ENCODE results near the gene VAV2.
"Not testable (repeated sequence)": the region's sequence is repeated elsewhere in the genome, so short reads cannot be mapped to it uniquely, and the experiment has no call there.

VAV2 gene

GRCh38 chr9:133927041-133927440 lies 65.1 kb downstream of the VAV2 start:
- no peak for DNase-seq (ENCODE audit: low read depth)
- no peak for TF ChIP-seq CTCF (conservative IDR thresholded peaks at IDR 0.05; ENCODE audit: control insufficient read depth, insufficient read depth, low read depth, low read length)
- H3K4me3 ChIP-seq (ENCODE audit: control insufficient read depth, low read depth, low read length), result no peak overlapping the region

DNA sequence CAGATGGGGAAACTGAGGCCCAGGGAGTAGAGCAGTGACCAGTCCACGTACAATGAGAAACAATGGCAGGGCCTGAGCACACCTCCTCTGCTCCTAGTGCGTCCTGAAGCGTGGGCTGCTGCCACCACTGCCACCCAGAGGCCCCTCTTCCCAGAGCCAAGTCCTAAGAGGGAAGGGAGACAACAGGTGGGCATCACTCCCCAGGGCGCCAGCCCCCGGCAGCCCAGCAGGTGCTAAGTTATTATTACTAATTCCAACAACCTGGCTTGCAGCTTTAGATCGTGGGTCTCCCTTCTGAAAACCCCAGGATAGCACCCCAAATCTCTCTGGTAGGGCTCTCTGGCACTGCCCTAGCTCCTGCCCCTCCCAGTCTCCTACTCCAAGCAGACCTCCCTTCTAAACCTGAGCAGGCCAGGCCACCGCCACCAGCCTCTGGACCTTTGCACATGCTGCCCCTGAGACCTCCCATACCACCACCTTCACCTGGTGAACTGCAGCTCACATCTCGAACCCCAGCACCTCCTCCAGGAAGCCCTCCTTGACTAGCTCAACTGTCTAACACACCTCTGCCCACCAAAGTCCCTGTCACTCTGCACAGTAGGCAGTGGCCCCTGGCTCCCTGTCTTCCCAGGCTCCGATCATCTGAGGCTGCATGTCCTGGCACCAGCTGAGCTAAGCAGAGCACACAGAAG lies 65.8 kb downstream of the VAV2 start:
- TF ChIP-seq CTCF (conservative IDR thresholded peaks at IDR 0.05; ENCODE audit: control insufficient read depth, insufficient read depth, low read depth, low read length), result no peak
- no peak overlapping the region for H3K4me3 ChIP-seq (ENCODE audit: control insufficient read depth, low read depth, low read length)
- DNase-seq (ENCODE audit: low read depth), result no peak

- DNase-seq (ENCODE audit: low read depth), result no peak
- no peak overlapping the region for H3K4me3 ChIP-seq (ENCODE audit: control insufficient read depth, low read depth, low read length)
- TF ChIP-seq CTCF (conservative IDR thresholded peaks at IDR 0.05; ENCODE audit: control insufficient read depth, insufficient read depth, low read depth, low read length), result no peak
Measured at GRCh38 chr9:133924453-133924852, 67.7 kb downstream of the VAV2 start.

DNA sequence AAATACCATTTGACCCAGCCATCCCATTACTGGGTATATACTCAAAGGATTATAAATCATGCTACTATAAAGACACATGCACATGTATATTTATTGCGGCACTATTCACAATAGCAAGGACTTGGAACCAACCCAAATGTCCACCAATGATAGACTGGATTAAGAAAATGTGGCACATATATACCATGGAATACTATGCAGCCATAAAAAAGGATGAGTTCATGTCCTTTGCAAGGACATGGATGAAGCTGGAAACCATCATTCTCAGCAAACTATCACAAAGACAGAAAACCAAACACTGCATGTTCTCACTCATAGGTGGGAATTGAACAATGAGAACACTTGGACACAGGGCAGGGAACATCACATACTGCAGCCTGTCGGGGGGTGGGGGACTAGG lies 68.5 kb downstream of the VAV2 start:
- not testable (repeated sequence) for H3K4me3 ChIP-seq (ENCODE audit: control insufficient read depth, low read depth, low read length); DNase-seq (ENCODE audit: low read depth)

- no peak for TF ChIP-seq CTCF (conservative IDR thresholded peaks at IDR 0.05; ENCODE audit: control insufficient read depth, insufficient read depth, low read depth, low read length)
- no peak for DNase-seq (ENCODE audit: low read depth)
- H3K4me3 ChIP-seq (ENCODE audit: control insufficient read depth, low read depth, low read length), result no peak overlapping the region
Measured at GRCh38 chr9:133921866-133922265, 70.3 kb downstream of the VAV2 start.

DNA sequence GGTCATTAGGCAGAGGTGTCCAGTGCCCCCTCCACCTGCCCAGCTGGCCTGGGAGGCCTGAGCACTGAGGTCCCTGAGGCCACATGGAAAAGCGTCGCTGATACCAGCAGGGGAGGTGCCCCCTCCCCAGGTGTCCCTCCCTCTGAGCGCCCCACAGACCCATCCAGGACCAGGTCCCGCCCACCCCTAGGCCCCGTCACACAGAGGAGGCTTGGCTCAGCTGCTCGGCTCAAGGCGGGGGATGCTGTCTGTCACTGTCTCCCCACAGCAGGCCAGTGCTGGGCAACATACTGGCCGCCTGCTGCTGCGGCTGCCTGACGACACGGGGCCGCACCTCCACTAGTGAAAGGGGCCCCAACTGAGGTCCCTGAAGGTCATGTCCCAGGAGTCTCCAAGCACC lies 71.7 kb downstream of the VAV2 start:
- no peak for DNase-seq (ENCODE audit: low read depth)
- TF ChIP-seq CTCF (conservative IDR thresholded peaks at IDR 0.05; ENCODE audit: control insufficient read depth, insufficient read depth, low read depth, low read length), result no peak
- H3K4me3 ChIP-seq (ENCODE audit: control insufficient read depth, low read depth, low read length), result no peak overlapping the region

- no peak overlapping the region for H3K4me3 ChIP-seq (ENCODE audit: control insufficient read depth, low read depth, low read length)
- no peak for TF ChIP-seq CTCF (conservative IDR thresholded peaks at IDR 0.05; ENCODE audit: control insufficient read depth, insufficient read depth, low read depth, low read length)
- DNase-seq (ENCODE audit: low read depth), result no peak
Measured at GRCh38 chr9:133919253-133920115, 72.6 kb downstream of the VAV2 start.

Measured in fibroblast of mammary gland (primary cell).